Neural cell (in vitro differentiated cells): ENCODE measurements around the gene MUC15.

ENCODE experiments used
- CTCF ChIP-seq: fragments of 450-650 bp; IDR thresholded peaks from 2 replicates; pipeline ENCODE4 v1.5.1; 2014; ENCODE audit warnings: antibody characterized with exemption, mild to moderate bottlenecking, moderate library complexity; ENCODE audit not compliant: poor library complexity, severe bottlenecking
- EZH2 ChIP-seq: fragments of 200-600, 300-800 bp; shearing (Covaris generic), sonication (generic); IDR thresholded peaks from 2 replicates; pipeline ENCODE4 v1.6.1; 2014; ENCODE audit warnings: antibody characterized with exemption, low read length, borderline replicate concordance, mild to moderate bottlenecking; ENCODE audit not compliant: insufficient read depth, poor library complexity, severe bottlenecking
- POLR2AphosphoS5 ChIP-seq: IDR thresholded peaks from 2 replicates; pipeline ENCODE4 v1.6.1; 2012
- REST ChIP-seq: IDR thresholded peaks from 2 replicates; pipeline ENCODE4 v1.6.1; 2012; ENCODE audit warnings: borderline replicate concordance

GRCh38 chr11:26578998-26579661, 7.1 kb upstream of the MUC15 start:
- TF ChIP-seq POLR2AphosphoS5 (no peak), CTCF (no peak), EZH2 (no peak), REST (no peak)
